Left colon (tissue), 2 donors: ENCODE measurements around the gene SLC2A4. TPM values are rescaled to one million over a fixed set of nuclear protein-coding genes. Genes with fewer than 3 reads are reported as not detected.

ENCODE experiments used
- ATAC-seq: fragments of 200-7000 bp; cut with Tn5 transposase; one replicate; pipeline ENCODE4 v1.9.1; 2020; ENCODE audit warnings: mild to moderate bottlenecking, moderate library complexity
- DNase-seq, 2 donors: peaks; one replicate each; pipeline ENCODE4 v3.0.0-alpha.2; 2020
- intact Hi-C, 2 donors: fragments of 100-400 bp; cut with DNase I in 1 of 2; cut with micrococcal nuclease in 1 of 2; formaldehyde crosslinking; loops; one replicate each; pipeline versions ENCODE4 v1.11.2 to v1.14.0; 2022; cut with DNase I, micrococcal nuclease
- total RNA-seq, 2 donors: library from RNA; stranded (reverse); fragmentation: NEBNext Ultra II Directional; extraction: Animal tissue kit (Norgen Biotek cat#: 25700); gene quantifications; one replicate each; pipeline ENCODE4 v1.2.1, GENCODE V29; 2021
- donor health status: DM: no; HTN: no; CAD: no.
- donor health status: DM: yes; HTN: yes; CAD: no.

SLC2A4 gene
- total RNA-seq, 2 donors from 2014 or later = 1.4 to 9.7 TPM

DNA sequence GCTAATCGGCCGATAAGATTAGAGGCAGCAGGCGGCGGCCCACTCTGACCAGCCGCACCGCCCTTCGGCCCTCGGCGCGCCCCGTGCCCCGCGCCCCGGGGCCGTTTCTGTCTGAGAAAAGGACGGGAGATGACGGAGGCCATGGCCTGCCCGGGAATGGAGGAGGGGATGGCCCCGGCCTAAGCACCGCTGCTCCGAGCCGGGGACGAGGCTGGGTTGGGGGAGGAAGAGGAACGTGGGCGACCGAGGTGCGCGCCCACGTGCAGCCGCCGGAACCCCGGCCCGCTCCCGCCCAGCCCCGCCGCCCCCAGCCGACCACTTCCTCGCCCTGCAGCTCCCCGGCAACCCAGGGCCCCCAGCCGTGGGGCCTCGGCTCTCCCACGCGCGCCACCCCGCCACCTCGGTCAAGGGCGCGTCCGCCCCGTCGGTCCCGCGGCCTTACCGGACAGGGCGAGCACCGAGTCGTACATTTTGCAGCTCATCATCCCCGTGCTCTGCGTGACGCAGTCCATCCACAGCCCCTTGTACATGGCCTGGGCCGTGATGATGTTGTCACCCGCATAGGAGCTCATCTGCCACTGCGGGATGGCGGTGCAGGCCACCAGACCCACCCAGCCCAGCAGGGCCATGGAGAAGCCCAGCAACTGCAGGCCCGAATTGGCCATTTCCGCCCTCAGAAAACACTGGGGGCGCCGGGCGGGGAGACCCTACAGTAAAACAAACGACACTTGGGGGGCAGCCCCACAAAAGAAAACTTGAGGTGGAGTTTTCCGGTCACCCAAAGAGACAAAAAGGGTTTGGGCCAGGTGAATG is 19.9 kb upstream of the SLC2A4 start:
- ATAC-seq = no peak
- intact Hi-C loops = no loop called here
- peak in 1 of 2 donors; percentile 35 for DNase-seq

DNA sequence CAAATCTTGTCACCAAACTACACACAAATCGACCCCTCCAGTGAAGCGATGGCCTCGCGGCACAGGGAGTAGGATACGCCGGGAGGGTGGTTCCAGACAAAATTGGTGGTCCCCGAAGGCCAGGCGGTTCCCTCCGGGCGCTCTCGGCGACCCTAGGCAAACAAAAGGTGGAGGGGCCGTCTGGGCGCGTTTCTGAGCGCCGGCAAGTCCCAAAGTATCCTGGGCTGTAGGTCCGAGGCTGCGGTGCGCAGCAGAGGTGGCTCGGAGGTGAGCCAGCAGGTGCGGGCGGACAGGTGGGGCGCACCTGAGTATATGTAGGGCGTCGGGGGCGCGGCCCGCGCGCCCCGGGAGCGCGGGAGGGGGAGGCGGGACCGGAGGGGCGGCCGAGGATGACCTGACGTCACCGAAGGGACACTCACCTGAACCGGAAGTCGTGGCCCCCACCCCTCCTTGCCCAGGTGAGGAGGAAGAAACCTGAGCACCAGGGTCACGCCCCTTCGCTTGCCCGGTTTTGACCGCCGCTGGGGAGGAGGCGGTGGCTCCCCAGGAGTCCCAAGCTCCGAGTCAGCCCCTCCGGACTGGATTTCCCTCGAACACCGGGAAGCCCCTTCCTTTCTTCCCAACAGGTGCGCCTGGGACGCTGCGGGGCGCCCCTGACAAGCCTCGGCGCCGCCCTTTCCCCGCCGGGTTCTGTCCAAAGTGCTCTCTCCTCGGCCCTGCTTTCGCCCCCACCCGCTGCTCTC is 19.2 kb upstream of the SLC2A4 start, which contains the start of gene CLDN7:
Gene CLDN7, minus strand, starts transcription at position 287 of the 743 bp plus-strand sequence. CDS start 435 bp downstream, outside the sequence.
- DNase-seq (peak; percentile 92 to 96), ATAC-seq (peak; percentile 56)
- intact Hi-C loops = no loop called here

DNA sequence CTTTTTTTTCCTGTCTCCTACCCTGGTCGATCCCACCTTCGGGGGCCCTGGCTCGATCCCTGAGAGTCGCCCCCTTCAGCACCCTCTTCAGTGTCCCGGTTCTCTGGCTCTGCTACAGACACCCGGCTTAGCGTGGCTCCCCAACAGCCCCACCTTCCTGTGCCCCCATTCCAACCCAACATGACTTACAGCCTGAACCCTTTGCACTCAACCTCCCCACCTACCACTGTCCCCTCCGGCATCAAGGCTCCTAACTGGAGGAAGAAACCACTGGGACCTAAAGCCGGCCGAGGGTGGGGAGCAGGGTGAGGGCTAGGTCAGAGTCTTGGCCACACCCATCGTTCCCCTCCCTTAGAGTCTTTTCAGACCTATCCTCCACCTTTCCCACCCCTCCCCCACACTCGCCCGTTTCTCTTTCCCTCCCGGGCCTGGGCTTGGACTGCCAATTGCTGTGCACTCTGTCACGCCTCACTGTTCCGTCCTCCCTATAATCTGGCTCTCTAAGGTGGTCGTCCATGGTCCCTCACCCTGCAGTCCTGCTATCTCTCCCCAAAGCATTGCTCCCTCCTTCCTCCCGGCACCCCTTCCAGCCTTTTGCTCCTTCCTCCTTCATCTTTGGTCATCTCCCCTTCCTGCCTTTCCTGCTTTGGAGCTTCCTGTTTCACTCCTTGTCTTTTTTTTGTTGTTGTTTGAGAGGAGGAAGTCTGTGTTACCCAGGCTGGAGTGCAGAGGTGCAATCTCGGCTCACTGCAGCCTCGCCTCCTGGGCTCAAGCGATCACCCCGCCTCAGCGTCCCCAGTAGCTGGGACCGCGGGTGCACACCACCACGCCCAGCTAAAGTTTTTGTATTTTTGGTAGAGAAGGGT is 18.4 kb upstream of the SLC2A4 start:
- intact Hi-C loops = no loop called here
- peak; percentile 96 to 97 for DNase-seq
- ATAC-seq = peak; percentile 56

DNA sequence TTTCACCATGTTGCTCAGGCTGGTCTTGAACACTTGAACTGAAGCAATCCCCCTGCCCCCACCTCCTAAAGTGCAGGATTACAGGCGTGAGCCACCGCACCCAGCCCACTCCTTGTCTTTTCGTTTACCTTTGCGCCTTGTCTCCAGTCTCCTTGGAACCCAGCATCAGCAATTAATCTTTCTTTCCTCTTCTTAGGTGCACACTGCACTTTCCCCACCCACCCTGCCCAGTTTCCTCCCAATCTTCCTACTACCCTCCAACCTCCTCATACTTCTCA is 17.8 kb upstream of the SLC2A4 start:
- ATAC-seq (peak; percentile 22), DNase-seq (peak; percentile 68 to 75)
- intact Hi-C loops = no loop called here

DNA sequence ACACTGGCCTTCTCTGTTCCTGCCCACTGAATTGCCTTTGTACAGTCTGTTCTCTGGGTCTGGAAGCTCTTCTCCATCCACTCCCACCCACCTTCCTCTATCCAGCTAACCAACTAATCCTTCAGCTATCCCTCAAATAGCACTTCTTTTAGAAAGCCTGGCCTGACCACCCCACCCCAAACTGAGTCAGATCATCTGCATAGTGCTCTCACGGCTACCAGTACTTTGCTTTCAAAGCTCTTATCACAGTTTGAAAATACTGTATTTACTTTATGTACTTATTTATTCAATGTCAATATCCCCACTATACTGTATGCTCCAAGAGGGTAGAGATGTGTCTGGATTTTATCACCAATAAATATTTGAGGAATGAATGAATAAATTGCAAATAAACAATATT is 14.7 kb upstream of the SLC2A4 start:
- DNase-seq (no peak), ATAC-seq (no peak)
- intact Hi-C loops = no loop called here

DNA sequence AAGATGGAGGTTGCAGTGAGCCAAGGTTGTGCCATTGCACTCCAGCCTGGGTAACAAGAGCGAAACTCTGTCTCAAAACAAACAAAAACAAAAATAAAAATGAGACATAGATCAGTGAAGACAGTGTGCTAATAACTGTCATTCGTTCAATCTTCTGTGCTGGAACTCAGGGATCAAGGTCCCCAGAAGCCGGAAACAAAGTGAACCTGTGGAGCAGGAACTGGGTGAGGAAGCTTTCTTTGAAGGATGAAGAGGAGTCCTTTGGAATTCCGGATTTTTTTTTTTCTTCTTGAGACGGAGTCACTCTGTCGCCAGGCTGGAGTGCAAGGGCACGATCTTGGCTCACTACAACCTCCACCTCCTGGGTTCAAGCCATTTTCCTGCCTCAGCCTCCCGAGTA is 2.1 kb upstream of the SLC2A4 start:
- peak; percentile 27 to 50 for DNase-seq
- ATAC-seq = peak; percentile 51
- intact Hi-C loops = no loop called here

DNA sequence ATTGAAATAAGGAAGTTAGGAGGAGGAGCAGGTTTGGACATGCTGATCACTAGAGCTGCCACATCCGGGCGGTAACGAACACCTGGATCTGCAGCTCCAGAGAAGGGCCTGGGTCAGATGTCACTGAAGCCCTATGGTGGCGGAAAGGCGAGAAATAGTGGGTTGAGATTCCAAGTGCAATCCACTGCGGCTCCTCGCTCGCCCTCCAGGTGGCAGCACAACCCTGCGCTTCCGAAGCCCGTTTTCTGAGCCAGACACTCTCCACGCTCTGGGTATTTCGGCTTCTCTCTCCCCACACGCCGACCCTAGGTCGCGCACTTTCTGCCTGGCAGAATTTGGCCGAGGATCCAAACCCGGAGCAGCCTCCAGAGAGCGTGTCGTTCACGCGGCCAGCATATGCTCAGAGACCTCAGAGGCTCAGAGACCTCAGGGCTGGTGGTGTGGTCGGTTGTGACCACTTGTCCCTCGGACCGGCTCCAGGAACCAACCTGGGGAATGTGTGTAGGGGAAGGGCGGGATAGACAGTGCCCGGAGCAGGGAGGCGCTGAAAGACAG is 922 bp upstream of the SLC2A4 start:
- DNase-seq (peak; percentile 78 to 89), ATAC-seq (peak; percentile 73)
- intact Hi-C loops = loop anchor here in 1 of 2 donors (2.0 kb wide), 1 partner anchor 14 kb away; the partner anchor contains the start of gene YBX2

DNA sequence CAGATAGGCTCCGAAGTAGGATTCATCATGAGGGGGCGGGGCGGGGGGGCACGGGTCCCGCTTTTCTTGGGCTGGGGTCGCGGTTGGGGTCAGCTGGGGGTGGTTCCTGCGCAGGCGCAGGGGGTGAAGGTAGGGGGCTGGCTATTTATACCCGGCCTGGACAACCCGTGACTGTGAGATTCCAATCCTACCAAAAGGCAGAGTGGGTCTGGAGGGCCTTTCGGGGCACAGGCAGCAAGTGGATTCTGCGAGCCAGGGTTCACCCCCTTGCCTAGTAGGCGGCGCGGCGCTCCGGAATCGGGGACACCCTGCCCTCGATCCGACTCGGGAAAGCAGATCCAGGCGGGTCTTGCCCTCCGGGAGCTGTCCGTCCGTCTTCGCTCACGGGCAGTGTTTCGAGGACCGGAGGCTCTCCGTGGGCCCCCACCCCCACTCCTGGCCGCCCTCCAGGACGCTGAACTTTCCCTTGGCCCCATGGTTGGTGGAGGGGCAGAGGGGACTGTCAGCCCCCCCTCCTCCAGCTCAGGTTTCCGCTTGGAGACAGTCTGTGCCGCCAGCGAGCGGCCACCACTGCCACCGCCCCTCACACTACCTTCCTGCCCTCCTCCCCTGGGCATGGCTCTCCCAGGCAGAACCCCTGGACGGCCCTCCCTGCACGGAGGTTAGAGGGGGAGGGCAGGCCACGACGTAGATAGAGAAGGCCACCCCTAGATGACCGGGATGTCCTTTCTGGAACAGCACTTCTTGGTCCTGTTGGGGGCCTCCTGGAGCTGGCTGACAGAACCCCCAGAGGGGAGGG is 634 bp downstream of the SLC2A4 start:
- intact Hi-C loops = loop anchor here in 1 of 2 donors (2.0 kb wide), 1 partner anchor 13 kb away; the partner anchor contains the start of gene YBX2
- DNase-seq (peak; percentile 55 to 67), ATAC-seq (no peak)

DNA sequence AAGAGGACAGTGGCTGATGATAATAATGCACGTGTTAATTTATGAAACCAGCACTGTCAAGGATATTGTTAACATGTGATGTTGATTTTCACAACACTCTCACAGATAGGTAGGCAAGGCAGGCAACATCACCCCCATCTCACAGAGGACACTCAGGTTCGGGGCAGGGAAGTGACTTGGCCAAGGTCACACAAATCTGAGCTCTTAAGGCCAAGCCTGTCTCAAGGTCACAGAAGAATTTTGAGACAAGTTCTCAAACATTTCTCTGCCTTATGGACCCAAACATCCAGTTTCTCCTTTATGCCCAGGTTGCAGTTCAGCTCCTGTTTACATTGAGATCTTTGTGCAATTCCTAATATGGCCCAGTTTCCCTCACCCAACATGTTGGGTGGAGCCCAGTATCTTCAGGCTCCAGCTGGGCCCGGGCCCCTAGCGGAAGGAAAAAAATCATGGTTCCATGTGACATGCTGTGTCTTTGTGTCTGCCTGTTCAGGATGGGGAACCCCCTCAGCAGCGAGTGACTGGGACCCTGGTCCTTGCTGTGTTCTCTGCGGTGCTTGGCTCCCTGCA is 1.3 kb downstream of the SLC2A4 start:
- DNase-seq (no peak), ATAC-seq (no peak)
- intact Hi-C loops = no loop called here

DNA sequence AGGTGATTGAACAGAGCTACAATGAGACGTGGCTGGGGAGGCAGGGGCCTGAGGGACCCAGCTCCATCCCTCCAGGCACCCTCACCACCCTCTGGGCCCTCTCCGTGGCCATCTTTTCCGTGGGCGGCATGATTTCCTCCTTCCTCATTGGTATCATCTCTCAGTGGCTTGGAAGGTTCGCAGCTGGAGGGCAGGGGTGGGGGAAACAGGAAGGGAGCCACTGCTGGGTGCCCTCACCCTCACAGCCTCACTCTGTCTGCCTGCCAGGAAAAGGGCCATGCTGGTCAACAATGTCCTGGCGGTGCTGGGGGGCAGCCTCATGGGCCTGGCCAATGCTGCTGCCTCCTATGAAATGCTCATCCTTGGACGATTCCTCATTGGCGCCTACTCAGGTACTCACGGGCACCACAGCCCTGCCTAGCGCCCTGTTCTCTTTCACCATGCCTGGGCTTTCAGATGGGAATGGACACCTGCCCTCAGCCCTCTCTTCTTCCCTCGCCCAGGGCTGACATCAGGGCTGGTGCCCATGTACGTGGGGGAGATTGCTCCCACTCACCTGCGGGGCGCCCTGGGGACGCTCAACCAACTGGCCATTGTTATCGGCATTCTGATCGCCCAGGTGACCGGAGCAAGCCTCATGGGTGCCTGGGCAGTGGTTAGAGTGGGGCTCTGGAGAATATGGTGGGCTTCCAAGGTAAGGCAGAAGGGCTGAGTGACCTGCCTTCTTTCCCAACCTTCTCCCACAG is 2.1 kb downstream of the SLC2A4 start:
- intact Hi-C loops = no loop called here
- DNase-seq (no peak), ATAC-seq (no peak)

DNA sequence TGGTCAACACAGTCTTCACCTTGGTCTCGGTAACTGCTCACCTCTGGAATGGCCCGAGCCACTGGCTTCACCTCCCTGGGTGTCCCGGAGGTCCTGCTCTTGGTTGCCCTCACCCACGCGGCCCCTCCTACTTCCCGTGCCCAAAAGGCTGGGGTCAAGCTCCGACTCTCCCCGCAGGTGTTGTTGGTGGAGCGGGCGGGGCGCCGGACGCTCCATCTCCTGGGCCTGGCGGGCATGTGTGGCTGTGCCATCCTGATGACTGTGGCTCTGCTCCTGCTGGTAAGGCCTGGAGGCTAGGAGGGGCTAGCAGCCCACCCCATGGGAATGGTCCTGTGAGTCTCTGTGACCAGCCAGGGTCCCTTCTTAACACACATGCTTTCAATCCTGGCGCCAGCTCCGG is 3.4 kb downstream of the SLC2A4 start:
- ATAC-seq = no peak
- intact Hi-C loops = no loop called here
- no peak for DNase-seq

DNA sequence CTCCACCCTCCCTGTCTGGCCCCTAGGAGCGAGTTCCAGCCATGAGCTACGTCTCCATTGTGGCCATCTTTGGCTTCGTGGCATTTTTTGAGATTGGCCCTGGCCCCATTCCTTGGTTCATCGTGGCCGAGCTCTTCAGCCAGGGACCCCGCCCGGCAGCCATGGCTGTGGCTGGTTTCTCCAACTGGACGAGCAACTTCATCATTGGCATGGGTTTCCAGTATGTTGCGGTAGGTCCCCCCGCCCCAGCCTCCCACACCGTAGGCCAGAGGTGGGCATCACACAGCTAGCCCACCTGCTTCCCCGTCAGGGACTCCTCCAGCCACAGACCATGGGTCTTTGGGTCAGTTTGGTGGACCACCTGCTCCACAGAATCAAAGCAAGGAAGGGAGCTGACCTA is 4.2 kb downstream of the SLC2A4 start:
- ATAC-seq (no peak), DNase-seq (no peak)
- intact Hi-C loops = no loop called here

DNA sequence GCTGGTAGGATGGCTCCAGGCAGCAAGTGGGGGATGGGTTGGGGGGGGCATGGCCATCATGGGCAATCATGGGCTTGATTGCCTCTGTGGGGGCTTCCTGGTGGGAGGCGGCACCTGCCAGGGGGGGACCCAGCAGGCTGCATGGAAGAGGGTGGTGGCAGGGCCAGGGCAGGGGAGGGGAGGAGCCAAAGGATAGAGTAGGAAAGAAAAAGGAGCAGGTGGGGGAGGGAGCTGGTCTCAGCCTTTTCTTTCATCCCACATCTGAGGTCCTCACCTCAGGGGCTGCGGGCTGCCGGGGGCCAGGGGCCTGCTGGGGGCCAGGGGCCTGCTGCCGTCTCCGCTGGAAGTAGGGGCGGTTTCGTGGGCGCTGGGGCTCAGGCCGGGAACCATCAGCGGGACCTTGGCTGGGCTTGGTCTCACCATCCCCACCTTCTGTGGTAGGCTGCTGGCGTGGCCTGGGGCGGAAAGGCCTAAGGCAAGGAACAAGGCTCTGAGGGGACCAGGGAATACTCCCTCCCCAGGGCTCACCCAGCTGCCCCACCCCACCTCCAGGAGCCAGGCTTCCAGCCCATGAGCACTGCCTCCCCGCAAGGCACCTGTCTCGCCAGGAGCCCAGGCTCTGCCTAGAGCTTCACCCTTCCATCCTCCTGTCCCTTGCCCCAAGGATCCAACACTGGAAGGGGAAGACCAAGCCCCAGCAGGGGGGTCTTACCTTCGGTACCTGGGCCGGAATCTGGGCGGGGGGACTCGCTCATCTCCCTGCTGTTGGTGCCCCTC is 7.9 kb downstream of the SLC2A4 start:
- no peak for DNase-seq
- intact Hi-C loops = no loop called here
- no peak for ATAC-seq

DNA sequence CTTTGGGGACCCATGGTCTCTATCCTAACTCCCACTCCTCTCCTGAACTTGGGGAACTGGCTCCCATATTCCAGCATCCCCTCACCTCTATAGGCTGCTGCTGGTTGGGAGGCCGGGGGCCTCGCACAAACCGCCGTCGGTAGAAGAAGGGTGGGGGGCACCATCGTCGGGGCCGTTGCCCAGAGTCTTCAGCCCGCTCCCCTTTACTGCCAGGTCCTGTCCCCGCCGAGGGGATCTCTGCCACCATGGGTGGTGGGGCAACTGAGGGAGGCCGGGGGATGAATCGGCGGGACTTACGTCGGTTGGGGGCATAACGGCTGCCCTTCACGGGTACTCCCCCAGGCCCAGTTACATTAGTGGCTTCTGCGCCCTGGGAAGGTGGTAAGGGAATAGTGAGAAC is 8.6 kb downstream of the SLC2A4 start:
- intact Hi-C loops = no loop called here
- DNase-seq (no peak), ATAC-seq (no peak)

DNA sequence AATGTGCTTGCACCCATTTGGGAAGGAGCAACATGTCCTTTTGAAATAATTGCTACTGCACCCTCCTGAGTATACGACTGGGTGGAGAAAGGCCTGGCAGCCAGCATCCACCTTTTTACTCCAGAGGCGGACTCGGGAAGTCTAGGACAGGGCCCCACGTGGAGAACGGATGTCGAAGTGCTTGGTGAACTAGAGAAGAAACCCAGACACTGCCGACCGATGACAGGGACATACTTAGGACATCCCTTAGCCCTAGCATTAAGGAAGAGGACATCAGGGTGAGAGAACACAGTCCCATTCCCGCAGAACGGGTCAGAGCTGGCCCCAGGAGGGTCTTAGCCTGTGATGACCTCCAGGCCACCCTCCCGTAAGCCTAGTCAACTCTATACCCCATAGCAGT is 9.2 kb downstream of the SLC2A4 start:
- intact Hi-C loops = no loop called here
- no peak for ATAC-seq

DNA sequence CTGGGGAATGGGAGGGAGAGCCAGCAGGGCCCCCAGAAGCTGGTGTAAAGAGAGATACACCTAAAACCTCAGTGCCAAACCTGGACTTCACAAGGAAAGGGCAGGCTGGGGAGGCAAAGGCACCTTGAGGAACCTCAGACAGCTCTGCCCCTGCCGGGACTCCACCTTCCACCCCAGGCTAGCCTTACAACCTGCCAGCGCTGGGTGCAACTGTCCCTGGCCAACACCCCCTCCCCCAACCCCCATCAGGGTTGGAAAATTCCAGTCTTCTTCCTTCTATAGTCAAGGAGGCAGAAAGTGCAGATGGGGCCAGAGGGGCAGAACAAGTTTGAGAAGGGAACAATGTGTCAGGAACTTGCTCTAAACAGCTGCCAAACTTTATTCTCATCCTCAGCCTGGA is 10.7 kb downstream of the SLC2A4 start:
- intact Hi-C loops = no loop called here

More for the DNA sequence above, 9.2 kb downstream of the SLC2A4 start:
- no peak for DNase-seq

More for the DNA sequence above, 10.7 kb downstream of the SLC2A4 start:
- DNase-seq (no peak), ATAC-seq (no peak)
